ENCODE results near the gene CARNS1. TPM values are rescaled to one million over a fixed set of nuclear protein-coding genes. Genes with fewer than 3 reads are reported as not detected.
A peak's percentile ranks its signal among the peaks of the same experiment; 100 is the strongest.

Gene CARNS1
- total RNA-seq, 1 experiment from 2014 or later, result 1.1 TPM

DNA sequence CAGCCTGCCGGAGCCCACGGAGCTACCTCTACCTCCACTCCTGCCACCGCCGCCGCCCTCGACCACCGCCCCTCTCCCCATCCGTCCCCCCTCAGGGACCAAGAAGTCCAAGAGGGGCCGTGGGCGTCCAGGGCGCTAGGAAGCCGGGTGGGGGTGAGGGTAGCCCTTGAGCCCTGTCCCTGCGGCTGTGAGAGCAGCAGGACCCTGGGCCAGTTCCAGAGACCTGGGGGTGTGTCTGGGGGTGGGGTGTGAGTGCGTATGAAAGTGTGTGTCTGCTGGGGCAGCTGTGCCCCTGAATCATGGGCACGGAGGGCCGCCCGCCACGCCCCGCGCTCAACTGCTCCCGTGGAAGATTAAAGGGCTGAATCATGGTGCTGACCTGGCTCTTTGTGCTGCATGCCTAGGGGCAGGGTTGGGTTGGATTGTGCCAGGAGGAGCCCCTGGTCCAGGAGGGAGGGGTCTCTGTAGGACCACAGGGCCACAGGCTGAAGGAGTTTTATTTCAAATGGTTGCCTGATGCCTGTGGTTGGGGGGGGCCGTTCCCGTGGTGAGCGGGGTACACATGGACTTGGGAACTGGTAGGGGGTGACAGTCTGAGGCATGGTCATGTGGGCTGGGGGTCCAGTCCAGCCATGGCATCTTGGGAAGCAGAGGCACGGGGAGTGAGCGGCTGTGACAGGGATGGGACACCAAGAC is 19.7 kb downstream of the CARNS1 start:
- no peak overlapping the region for H3K14ac ChIP-seq (ENCODE audit: insufficient read depth, low read length)
- peak overlapping the region in 1 of 2 experiments; percentile 38; a peak in 1 of 5 replicates for H3K4me3 Mint-ChIP-seq
- no peak overlapping the region for H3K56ac ChIP-seq (ENCODE audit: insufficient read length, low read depth, low read length)
- H3K27me3 ChIP-seq (ENCODE audit: insufficient read depth, low read length), result no peaks in the 10 kb centered on the region
- no peak overlapping the region for H2BK20ac ChIP-seq (ENCODE audit: low read depth, low read length, poor library complexity, severe bottlenecking)
- no peaks in the 10 kb centered on the region for H3K9me3 ChIP-seq (ENCODE audit: control insufficient read depth, low read depth, low read length)
- H3K9ac ChIP-seq (ENCODE audit: extremely low read depth, insufficient read length, low read length), result no peak overlapping the region
- H3K4me1 Mint-ChIP-seq, result peaks cover 4 to 10% of the 10 kb centered on the region in 2 experiments
- H3K23me2 ChIP-seq (ENCODE audit: insufficient read length, low read depth, low read length, poor library complexity, severe bottlenecking), result no peaks in the 10 kb centered on the region
- H3K23ac ChIP-seq (ENCODE audit: insufficient read length, low read depth, low read length), result no peak overlapping the region
- H4K5ac ChIP-seq (ENCODE audit: insufficient read length, low read depth, low read length), result no peak overlapping the region
- TF ChIP-seq, protein P1, sequence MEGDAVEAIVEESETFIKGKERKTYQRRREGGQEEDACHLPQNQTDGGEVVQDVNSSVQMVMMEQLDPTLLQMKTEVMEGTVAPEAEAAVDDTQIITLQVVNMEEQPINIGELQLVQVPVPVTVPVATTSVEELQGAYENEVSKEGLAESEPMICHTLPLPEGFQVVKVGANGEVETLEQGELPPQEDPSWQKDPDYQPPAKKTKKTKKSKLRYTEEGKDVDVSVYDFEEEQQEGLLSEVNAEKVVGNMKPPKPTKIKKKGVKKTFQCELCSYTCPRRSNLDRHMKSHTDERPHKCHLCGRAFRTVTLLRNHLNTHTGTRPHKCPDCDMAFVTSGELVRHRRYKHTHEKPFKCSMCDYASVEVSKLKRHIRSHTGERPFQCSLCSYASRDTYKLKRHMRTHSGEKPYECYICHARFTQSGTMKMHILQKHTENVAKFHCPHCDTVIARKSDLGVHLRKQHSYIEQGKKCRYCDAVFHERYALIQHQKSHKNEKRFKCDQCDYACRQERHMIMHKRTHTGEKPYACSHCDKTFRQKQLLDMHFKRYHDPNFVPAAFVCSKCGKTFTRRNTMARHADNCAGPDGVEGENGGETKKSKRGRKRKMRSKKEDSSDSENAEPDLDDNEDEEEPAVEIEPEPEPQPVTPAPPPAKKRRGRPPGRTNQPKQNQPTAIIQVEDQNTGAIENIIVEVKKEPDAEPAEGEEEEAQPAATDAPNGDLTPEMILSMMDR (conservative IDR thresholded peaks at IDR 0.05), result no peak
- no peak overlapping the region for H4K8ac ChIP-seq (replicated peaks; ENCODE audit: insufficient read length, low read depth, low read length)
- peak overlapping the region; percentile 44 to 94 (median 74); a peak in 5 of 7 replicates for H3K27ac Mint-ChIP-seq
- no peak overlapping the region for H2BK120ac ChIP-seq (ENCODE audit: low read depth, low read length, poor library complexity, severe bottlenecking)
- no peaks in the 10 kb centered on the region; the same call in 1 of the 2 replicates for H3K27me3 Mint-ChIP-seq (ENCODE audit: low read depth)
- H2BK12ac ChIP-seq (ENCODE audit: insufficient read length, low read depth, low read length), result no peak overlapping the region
- WGBS (ENCODE audit: extremely low coverage, insufficient read length, low lambda C conversion rate), result no CpG with 5 or more reads among the region's 26 CpGs
- H3K36me3 Mint-ChIP-seq (ENCODE audit: insufficient read depth in 1 of 3, low read depth in 3 of 3), result peaks cover 14 to 48% (median 43%) of the 10 kb centered on the region in 3 experiments; a peak in 6 of 7 replicates
- H3K79me1 ChIP-seq (ENCODE audit: insufficient read depth, low read depth, low read length, poor library complexity, severe bottlenecking), result no peaks in the 10 kb centered on the region
- peak overlapping the region; percentile 5 for H4K91ac ChIP-seq (ENCODE audit: insufficient read length, low read depth, low read length)
- no peak overlapping the region for H3T11ph ChIP-seq (ENCODE audit: low read length)
- no peak overlapping the region for H3K27ac ChIP-seq (ENCODE audit: insufficient read length, low read depth, low read length)
- no peaks in the 10 kb centered on the region for H3K9me3 Mint-ChIP-seq
- no peak overlapping the region for H2AK5ac ChIP-seq (ENCODE audit: insufficient read length, low read length)
- no peak overlapping the region for H2BK15ac ChIP-seq (ENCODE audit: low read depth, low read length)
- H3K18ac ChIP-seq (ENCODE audit: insufficient read length, low read depth, low read length), result no peak overlapping the region
- H2BK5ac ChIP-seq (ENCODE audit: insufficient read length, low read length), result no peak overlapping the region
- H3K4ac ChIP-seq (ENCODE audit: low read depth, low read length), result no peak overlapping the region
- no peak for DNase-seq
- H2AFZ ChIP-seq (ENCODE audit: low read length), result no peak overlapping the region
- no peaks in the 10 kb centered on the region for H4K20me1 ChIP-seq (ENCODE audit: control insufficient read depth, insufficient read depth, insufficient read length)
- H3K79me2 ChIP-seq (ENCODE audit: insufficient read depth, low read length), result no peaks in the 10 kb centered on the region
- no peaks in the 10 kb centered on the region; the same call in 1 of the 2 replicates for H3K4me1 ChIP-seq (ENCODE audit: insufficient read depth, low read length)
- no peak overlapping the region for H3K4me2 ChIP-seq (ENCODE audit: insufficient read depth, insufficient read length, low read length)
